WERI-Rb-1 (cell line): ENCODE results near the gene SSU72.

Experiments used
- DNase-seq: peaks from one replicate; pipeline ENCODE4 v3.0.0-alpha.2; 2020
- H3K27ac ChIP-seq: fragments of 250-450 bp; sonication (Bioruptor Pico); 2 replicates; pipeline ENCODE4 v1.5.1; 2020; ENCODE audit warnings: mild to moderate bottlenecking, moderate library complexity
- H3K27me3 ChIP-seq: fragments of 250-450 bp; sonication (Bioruptor Pico); 2 replicates; pipeline ENCODE4 v1.5.1; 2021; ENCODE audit warnings: mild to moderate bottlenecking, low read depth, moderate library complexity; ENCODE audit not compliant: insufficient read depth, severe bottlenecking
- H3K36me3 ChIP-seq: fragments of 250-450 bp; sonication (Bioruptor Pico); 2 replicates; pipeline ENCODE4 v1.5.1; 2020; ENCODE audit warnings: mild to moderate bottlenecking, moderate library complexity
- H3K4me3 ChIP-seq: 2 replicates; pipeline ENCODE4 v1.5.1; 2011; ENCODE audit warnings: low read depth, mild to moderate bottlenecking, control low read depth, low read length
- H3K9me3 ChIP-seq: fragments of 250-450 bp; sonication (Bioruptor Pico); 2 replicates; pipeline ENCODE4 v1.5.1; 2021; ENCODE audit warnings: mild to moderate bottlenecking, moderate library complexity; ENCODE audit not compliant: severe bottlenecking
- TF ChIP-seq, protein P1 (sequence below): IDR thresholded peaks from 2 replicates; pipeline ENCODE4 v1.5.1; 2011; ENCODE audit warnings: low read depth, mild to moderate bottlenecking, control low read depth, inconsistent platforms, low read length

The SSU72 gene

DNA sequence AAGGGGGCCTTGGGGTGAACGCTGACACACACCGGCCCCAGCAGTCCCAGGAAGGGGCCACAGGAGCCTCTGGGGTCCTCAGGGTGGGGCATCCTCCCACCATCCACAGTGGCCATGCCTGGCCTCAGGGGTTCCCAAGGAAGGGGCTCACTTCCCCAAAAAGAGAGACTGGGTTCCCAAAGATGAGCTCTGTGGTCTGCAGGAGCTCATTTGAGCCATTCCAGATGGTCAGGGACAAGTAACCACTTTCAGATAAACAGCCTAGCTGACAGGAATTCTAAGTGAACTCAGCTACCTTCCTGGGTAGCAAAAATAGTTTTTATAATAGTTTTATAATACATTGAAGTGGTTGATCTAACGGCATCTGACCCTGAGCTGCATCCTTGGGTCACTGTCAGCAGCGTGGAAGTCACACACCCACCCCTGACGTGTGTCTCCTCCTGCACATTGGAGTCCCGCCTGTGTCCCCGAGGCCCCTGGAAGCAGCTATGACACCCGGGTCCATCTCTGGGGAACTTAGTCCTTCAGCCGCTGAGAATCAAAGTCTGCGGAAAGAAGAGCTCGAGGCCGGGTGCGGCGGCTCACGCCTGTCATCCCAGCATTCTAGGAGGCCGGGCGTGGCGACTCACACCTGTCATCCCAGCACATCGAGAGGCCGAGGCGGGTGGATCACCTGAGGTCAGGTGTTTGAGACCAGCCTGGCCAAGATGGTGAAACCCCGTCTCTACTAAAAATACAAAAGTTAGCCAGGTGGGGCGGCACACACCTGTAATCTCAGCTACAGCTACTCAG, 28.5 kb downstream of the SSU72 start:
- Histone ChIP-seq H3K27me3 (no peaks in the 10 kb centered on the region), H3K27ac (no peak overlapping the region), H3K9me3 (no peaks in the 10 kb centered on the region), H3K36me3 (peaks cover 23% of the 10 kb centered on the region), H3K4me3 (no peak overlapping the region)
- DNase-seq, result no peak
- TF ChIP-seq, protein P1, sequence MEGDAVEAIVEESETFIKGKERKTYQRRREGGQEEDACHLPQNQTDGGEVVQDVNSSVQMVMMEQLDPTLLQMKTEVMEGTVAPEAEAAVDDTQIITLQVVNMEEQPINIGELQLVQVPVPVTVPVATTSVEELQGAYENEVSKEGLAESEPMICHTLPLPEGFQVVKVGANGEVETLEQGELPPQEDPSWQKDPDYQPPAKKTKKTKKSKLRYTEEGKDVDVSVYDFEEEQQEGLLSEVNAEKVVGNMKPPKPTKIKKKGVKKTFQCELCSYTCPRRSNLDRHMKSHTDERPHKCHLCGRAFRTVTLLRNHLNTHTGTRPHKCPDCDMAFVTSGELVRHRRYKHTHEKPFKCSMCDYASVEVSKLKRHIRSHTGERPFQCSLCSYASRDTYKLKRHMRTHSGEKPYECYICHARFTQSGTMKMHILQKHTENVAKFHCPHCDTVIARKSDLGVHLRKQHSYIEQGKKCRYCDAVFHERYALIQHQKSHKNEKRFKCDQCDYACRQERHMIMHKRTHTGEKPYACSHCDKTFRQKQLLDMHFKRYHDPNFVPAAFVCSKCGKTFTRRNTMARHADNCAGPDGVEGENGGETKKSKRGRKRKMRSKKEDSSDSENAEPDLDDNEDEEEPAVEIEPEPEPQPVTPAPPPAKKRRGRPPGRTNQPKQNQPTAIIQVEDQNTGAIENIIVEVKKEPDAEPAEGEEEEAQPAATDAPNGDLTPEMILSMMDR, result no peak

DNA sequence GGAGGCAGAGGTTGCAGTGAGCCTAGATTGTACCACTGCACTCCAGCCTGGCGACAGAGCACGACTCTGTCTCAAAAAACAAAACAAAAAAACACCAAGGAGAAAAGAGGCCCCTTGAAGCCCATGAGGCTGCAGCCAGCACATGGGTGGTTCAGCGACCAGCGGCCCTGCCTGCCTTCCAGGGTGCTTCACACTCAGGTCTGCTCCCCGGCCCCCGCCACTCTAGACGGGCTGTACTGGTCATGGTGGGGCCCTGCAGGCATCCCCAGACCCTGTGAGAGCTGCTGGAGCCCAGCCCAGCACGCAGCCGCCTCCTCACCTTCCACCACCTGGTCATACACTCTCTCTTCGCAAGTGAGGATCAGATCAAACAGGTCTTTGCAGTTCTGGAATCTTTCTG, 30.1 kb downstream of the SSU72 start:
- no peaks in the 10 kb centered on the region for H3K9me3 ChIP-seq
- H3K36me3 ChIP-seq, result peaks cover 27% of the 10 kb centered on the region
- H3K27me3 ChIP-seq, result no peaks in the 10 kb centered on the region
- TF ChIP-seq, protein P1, result no peak
- H3K27ac ChIP-seq, result no peak overlapping the region
- no peak overlapping the region for H3K4me3 ChIP-seq
- no peak for DNase-seq

DNA sequence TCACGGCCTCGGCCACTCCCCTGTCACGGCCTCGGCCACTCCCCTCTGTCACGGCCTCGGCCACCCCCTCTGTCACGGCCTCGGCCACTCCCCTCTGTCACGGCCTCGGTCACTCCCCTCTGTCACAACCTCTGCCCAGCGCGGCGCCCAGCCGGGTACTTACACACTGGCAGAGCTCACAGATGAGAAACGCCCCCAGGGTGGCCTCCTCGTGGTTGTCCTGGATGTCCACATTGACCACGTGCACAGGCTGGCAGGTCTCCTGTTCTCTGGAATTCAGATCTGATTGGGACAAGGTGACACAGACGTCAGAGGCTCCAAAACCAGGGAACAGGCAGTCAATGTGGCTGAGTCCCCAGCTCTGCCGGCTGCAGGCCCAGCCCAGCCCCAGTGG, 31.0 kb downstream of the SSU72 start:
- no peak overlapping the region for H3K27ac ChIP-seq
- TF ChIP-seq, protein P1, result no peak
- no peaks in the 10 kb centered on the region for H3K9me3 ChIP-seq
- H3K36me3 ChIP-seq, result peaks cover 28% of the 10 kb centered on the region
- H3K4me3 ChIP-seq, result no peak overlapping the region
- H3K27me3 ChIP-seq, result no peaks in the 10 kb centered on the region
- DNase-seq, result no peak

DNA sequence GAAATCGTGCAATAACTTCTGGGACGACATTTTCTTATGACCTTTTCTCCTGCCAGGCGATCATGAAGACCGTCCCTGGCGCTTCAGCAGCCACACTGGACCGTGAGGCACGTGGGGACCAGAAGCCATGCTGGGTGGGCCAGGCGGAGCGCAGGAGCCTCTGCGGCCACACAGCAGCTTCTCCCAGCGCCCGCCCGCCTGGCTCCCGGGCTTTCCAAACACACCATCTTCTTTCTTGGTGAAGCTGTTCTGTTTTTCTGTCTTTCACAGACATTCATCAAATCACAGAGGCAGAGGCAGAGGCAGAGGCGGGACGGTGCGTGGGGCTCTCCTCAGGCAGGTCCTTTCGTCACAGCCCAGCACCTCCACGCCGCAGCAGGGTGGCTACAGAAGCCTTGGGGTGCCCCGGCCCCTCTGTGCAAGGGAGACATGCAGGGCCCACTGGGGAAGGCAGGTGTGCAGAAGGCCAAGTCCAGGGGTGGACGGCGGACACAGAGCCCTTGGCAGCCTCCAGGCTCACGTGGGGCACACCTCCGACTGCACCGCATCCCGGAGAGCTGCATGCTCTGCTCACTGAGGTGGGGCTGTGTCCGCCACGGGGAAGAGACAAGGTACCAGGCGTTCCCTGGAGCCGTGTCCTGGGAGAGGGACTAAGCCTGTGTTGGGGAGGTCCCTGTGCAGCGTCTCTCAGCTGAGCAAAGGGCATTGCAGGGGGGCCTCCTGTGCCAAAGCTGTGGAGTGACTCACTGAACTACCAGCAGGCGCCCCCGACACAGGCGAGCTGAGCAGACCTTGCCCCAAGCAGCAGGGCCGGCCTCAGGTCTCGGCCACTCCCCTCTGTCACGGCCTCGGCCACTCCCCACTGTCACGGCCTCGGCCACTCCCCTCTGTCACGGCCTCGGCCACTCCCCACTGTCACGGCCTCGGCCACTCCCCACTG, 31.6 kb downstream of the SSU72 start:
- H3K36me3 ChIP-seq, result peaks cover 34% of the 10 kb centered on the region

DNA sequence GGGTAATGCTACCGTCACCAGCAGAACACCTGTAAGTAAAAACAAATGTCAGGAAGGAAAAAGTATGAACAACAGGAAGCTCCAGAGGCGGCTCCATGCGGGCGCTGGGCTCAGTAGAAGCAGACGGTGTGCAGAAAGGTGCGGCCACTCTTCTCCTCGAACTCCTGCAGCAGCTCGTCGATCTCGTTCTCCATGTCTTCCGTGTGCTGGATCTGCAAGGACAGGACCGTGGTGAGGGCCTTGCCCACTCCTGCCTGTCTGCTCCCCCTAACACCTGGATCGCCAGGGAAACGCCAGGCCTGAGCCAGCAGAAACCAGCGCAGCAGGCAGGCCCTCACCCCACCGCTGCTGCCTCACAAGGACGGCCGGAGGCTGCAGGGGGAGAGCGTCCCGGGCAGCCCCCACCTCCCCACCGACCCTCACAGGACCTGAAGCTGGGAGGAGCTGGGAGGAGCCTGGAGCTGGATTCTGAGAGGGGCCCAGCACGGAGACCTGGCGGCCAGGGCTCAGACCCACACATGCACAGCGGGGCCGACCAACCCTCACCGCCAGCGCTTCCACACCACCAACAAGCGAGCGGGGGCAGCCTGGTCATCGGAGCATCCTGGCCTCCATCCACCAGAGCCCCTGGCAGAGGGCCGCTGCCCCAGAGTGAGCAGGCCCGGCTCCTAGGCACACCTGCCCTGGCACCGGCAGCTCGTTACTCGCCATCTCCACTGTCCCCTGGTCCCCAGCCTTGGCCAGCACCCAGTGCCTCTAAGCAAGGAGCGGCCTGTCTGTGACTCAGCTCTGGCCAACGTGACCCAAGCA, 32.5 kb downstream of the SSU72 start:
- no peak for DNase-seq
- H3K27me3 ChIP-seq, result no peaks in the 10 kb centered on the region
- TF ChIP-seq, protein P1, result no peak
- no peak overlapping the region for H3K4me3 ChIP-seq
- peaks cover 42% of the 10 kb centered on the region for H3K36me3 ChIP-seq
- no peaks in the 10 kb centered on the region for H3K9me3 ChIP-seq
- H3K27ac ChIP-seq, result no peak overlapping the region

More for the DNA sequence above, 31.6 kb downstream of the SSU72 start:
- TF ChIP-seq, protein P1, result no peak
- Histone ChIP-seq H3K4me3 (no peak overlapping the region), H3K9me3 (no peaks in the 10 kb centered on the region), H3K27me3 (no peaks in the 10 kb centered on the region), H3K27ac (no peak overlapping the region)
- peak; percentile 30 for DNase-seq
